Esophagus squamous epithelium (tissue), 5 donors: Measurements from ENCODE around the gene PGLYRP2. TPM values are rescaled to one million over a fixed set of nuclear protein-coding genes. Genes with fewer than 3 reads are reported as not detected.

Experiments used
- DNase-seq: peaks from one replicate; lab custom pipeline; 2025; lab: John Stamatoyannopoulos, UW
- H3K27ac ChIP-seq, 4 donors: fragments of 200-600 bp; sonication (generic); one replicate each; pipeline ENCODE4 v1.5.1; 2016 to 2019; ENCODE audit warnings: mild to moderate bottlenecking in 1 of 4
- H3K27me3 ChIP-seq, 4 donors: fragments of 200-600 bp; sonication (generic); 1 replicate in 3 of 4; 2 replicates in 1 of 4; pipeline versions ENCODE4 v1.5.1 to v1.6.0; 2017 to 2021; ENCODE audit warnings: antibody characterized with exemption in 1 of 4
- H3K36me3 ChIP-seq, 3 donors: fragments of 200-600 bp; sonication (generic); one replicate each; pipeline ENCODE4 v1.5.1; 2016 to 2019
- H3K4me1 ChIP-seq, 3 donors: fragments of 200-600 bp; sonication (generic); one replicate each; pipeline ENCODE4 v1.5.1; 2017 to 2019
- H3K4me3 ChIP-seq, 4 donors: fragments of 200-600 bp; sonication (generic); 1 replicate in 3 of 4; 2 replicates in 1 of 4; pipeline ENCODE4 v1.5.1; 2016 to 2019; ENCODE audit warnings: mild to moderate bottlenecking in 2 of 4, moderate library complexity in 1 of 4
- H3K9me3 ChIP-seq, 3 donors: fragments of 200-600 bp; sonication (generic); one replicate each; pipeline ENCODE4 v1.5.1; 2016 to 2019
- CTCF ChIP-seq, 6 experiments: fragments of 450-650 bp in 4 of 6; fragments of 200-600 bp in 2 of 6; sonication (generic) in 2 of 6; IDR thresholded peaks; one replicate each; pipeline ENCODE4 v1.5.1; 2016 to 2019; ENCODE audit warnings: antibody characterized with exemption in 6 of 6, mild to moderate bottlenecking in 4 of 6, moderate library complexity in 4 of 6
- POLR2A ChIP-seq, 4 donors: fragments of 450-650 bp; IDR thresholded peaks; one replicate each; pipeline ENCODE4 v1.6.1; 2017; ENCODE audit warnings: antibody characterized with exemption in 4 of 4, mild to moderate bottlenecking in 4 of 4, moderate library complexity in 3 of 4
- WGBS, 2 donors: methylation state at CpG; one replicate each; pipeline ENCODE4 v1.1.5; 2018; 5-methylcytosine and 5-hydroxymethylcytosine counted together
- intact Hi-C: fragments of 100-400 bp; cut with DNase I; formaldehyde crosslinking; loops from one replicate; pipeline ENCODE4 v1.15.0; 2022
- total RNA-seq, 4 donors: library from RNA; depleted of rRNA; stranded (reverse); fragments of >200 nt; gene quantifications; one replicate each; pipeline ENCODE4 v1.1.0, GENCODE V29; 2016
- donor health status: DM: yes; HTN: yes; CAD: no.

PGLYRP2 gene
- total RNA-seq, 4 donors from 2014 or later: not detected

GRCh38 chr19:15438577-15438976, 40.7 kb downstream of the PGLYRP2 start:
- Histone ChIP-seq H3K9me3 (no peaks in the 10 kb centered on the region), H3K36me3 (peaks cover 0 to 6% (median 0%) of the 10 kb centered on the region in 3 donors), H3K4me1 (peaks cover 0 to 30% (median 22%) of the 10 kb centered on the region in 3 donors), H3K27ac (peak overlapping the region in 2 of 4 donors; percentile 4 to 55), H3K4me3 (no peak overlapping the region), H3K27me3 (no peaks in the 10 kb centered on the region)
- WGBS, 2 donors: 90 to 93% methylated on average over 2 to 5 of the region's 27 CpGs
- no peak for DNase-seq
- TF ChIP-seq CTCF (IDR thresholded peaks at IDR 0.05): no peak
- no peak for TF ChIP-seq POLR2A (IDR thresholded peaks at IDR 0.05)
- intact Hi-C loops: no loop called here

GRCh38 chr19:15438124-15438496, 41.2 kb downstream of the PGLYRP2 start:
- H3K27ac ChIP-seq: peak overlapping the region in 3 of 4 donors; percentile 4 to 74 (median 55)
- DNase-seq: no peak
- intact Hi-C loops: no loop called here
- H3K4me1 ChIP-seq: peaks cover 2 to 35% (median 27%) of the 10 kb centered on the region in 3 donors
- no peak for TF ChIP-seq POLR2A (IDR thresholded peaks at IDR 0.05)
- no peak for TF ChIP-seq CTCF (IDR thresholded peaks at IDR 0.05)
- no peaks in the 10 kb centered on the region for H3K9me3 ChIP-seq
- no peaks in the 10 kb centered on the region for H3K27me3 ChIP-seq
- peaks cover 0 to 6% (median 0%) of the 10 kb centered on the region in 3 donors for H3K36me3 ChIP-seq
- H3K4me3 ChIP-seq: no peak overlapping the region
- 90% methylated on average over 2 of the region's 2 CpGs; no CpG with 5 or more reads in 1 of the 2 donors for WGBS, 2 donors

- H3K27ac ChIP-seq: peak overlapping the region in 3 of 4 donors; percentile 24 to 74 (median 55)
- TF ChIP-seq POLR2A (IDR thresholded peaks at IDR 0.05): no peak
- peak in 2 of 6 experiments; percentile 17 to 18 for TF ChIP-seq CTCF (IDR thresholded peaks at IDR 0.05)
- DNase-seq: no peak
- peaks cover 0 to 6% (median 0%) of the 10 kb centered on the region in 3 donors for H3K36me3 ChIP-seq
- H3K4me1 ChIP-seq: peaks cover 6 to 40% (median 28%) of the 10 kb centered on the region in 3 donors
- no peaks in the 10 kb centered on the region for H3K9me3 ChIP-seq
- H3K4me3 ChIP-seq: no peak overlapping the region
- WGBS, 2 donors: 58 to 71% methylated on average over 7 of the region's 10 CpGs
- no peaks in the 10 kb centered on the region for H3K27me3 ChIP-seq
- intact Hi-C loops: no loop called here
Observed at GRCh38 chr19:15437355-15438123, 41.8 kb downstream of the PGLYRP2 start.

- intact Hi-C loops: no loop called here
- WGBS, 2 donors: 90 to 95% methylated on average over 6 to 9 of the region's 15 CpGs
- Histone ChIP-seq H3K4me1 (peaks cover 9 to 43% (median 29%) of the 10 kb centered on the region in 3 donors), H3K27ac (peak overlapping the region in 3 of 4 donors; percentile 24 to 74 (median 55)), H3K9me3 (no peaks in the 10 kb centered on the region), H3K4me3 (no peak overlapping the region), H3K36me3 (peaks cover 0 to 6% (median 0%) of the 10 kb centered on the region in 3 donors), H3K27me3 (no peaks in the 10 kb centered on the region)
- no peak for TF ChIP-seq CTCF (IDR thresholded peaks at IDR 0.05)
- no peak for TF ChIP-seq POLR2A (IDR thresholded peaks at IDR 0.05)
- DNase-seq: no peak
Observed at GRCh38 chr19:15436826-15437110, 42.5 kb downstream of the PGLYRP2 start.
